SU-DHL-6 (cell line): ENCODE results near the gene ZMIZ1.

Experiments used
- EZH2phosphoT487 ChIP-seq: fragments of 200-600 bp; sonication (generic), shearing (Covaris generic); conservative IDR thresholded peaks from 2 replicates; pipeline ENCODE4 v1.6.1; 2018; ENCODE audit warnings: mild to moderate bottlenecking, antibody characterized with exemption, low read length, moderate library complexity, mixed read lengths
- TF ChIP-seq, protein P1 (sequence below): fragments of 200-600 bp; sonication (generic); IDR thresholded peaks from one replicate; pipeline ENCODE4 v1.5.1; 2017; ENCODE audit warnings: antibody characterized with exemption, mild to moderate bottlenecking, low read length, moderate library complexity; ENCODE audit not compliant: insufficient read depth, poor library complexity, severe bottlenecking

DNA sequence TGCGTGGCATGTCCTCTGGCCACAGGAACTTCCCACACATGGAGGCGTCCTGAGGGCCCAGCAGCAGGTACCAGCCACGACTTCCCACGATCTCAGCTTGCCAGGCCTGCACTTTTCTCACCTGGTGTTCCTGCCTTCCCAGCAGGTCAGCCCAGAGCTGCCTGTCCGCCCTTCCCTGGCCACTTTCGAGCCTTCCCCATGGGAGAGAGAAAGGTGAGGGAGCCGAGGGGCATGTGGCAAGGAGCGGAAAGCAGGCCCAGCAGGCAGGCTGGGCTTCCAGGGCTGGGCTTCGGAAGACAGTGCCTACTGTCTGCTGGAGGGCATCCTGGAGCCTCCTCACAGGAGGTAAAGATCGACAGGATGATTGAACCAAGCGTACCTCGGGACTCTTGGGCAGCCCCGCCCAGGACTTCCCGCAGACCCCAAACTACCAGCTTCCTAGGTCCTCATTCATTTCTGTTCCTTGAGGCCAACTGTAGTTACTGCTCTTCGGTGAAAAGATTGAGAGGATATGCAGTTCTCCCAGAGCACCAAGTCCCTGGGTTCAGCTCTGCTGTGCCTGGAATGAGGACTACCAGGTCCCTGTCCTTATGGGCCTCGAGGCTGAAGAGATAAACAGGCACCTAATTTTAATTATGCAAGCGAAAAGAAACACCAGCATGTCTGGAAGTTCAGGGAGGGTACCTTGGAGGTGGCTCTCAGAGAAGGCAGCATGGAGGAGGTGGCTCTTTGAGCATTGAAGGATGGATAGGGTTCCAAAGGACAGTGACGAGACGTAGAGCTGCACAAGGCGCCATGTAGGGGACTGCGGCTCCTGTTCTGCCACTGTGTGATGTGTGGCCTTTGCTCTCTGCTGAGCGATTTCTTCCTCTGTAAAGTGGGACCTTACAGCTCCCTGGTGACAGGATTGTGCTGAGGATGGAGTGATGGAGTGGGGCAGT is 87.8 kb downstream of the ZMIZ1 start:
- TF ChIP-seq, protein P1, sequence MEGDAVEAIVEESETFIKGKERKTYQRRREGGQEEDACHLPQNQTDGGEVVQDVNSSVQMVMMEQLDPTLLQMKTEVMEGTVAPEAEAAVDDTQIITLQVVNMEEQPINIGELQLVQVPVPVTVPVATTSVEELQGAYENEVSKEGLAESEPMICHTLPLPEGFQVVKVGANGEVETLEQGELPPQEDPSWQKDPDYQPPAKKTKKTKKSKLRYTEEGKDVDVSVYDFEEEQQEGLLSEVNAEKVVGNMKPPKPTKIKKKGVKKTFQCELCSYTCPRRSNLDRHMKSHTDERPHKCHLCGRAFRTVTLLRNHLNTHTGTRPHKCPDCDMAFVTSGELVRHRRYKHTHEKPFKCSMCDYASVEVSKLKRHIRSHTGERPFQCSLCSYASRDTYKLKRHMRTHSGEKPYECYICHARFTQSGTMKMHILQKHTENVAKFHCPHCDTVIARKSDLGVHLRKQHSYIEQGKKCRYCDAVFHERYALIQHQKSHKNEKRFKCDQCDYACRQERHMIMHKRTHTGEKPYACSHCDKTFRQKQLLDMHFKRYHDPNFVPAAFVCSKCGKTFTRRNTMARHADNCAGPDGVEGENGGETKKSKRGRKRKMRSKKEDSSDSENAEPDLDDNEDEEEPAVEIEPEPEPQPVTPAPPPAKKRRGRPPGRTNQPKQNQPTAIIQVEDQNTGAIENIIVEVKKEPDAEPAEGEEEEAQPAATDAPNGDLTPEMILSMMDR, result no peak
- TF ChIP-seq EZH2phosphoT487, result no peak
